ENCODE results near the gene OLFM1.
"Not testable (repeated sequence)": the region's sequence is repeated elsewhere in the genome, so short reads cannot be mapped to it uniquely, and the experiment has no call there.

The OLFM1 gene

DNA sequence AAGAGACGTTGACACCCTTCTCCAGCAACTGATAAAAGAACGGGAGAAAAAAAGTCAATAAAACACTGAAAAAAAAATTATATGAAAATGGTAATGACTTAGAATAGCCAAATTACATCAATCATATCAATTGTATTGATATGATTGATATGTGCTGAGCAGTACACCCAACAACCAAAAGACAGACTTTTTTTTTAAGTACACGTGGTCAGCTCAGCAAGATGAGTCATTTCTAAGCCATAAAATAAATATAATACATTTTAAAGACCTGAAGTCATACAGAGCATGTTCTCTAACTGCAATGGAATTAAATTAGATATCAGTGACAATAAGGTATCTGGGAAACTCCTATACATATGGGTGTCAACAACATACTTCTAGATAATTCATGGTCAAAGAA is 30.9 kb upstream of the OLFM1 start:
- no peak for FAIRE-seq
- no peak for DNase-seq (ENCODE audit: extremely low spot score, insufficient read length, low read depth)

DNA sequence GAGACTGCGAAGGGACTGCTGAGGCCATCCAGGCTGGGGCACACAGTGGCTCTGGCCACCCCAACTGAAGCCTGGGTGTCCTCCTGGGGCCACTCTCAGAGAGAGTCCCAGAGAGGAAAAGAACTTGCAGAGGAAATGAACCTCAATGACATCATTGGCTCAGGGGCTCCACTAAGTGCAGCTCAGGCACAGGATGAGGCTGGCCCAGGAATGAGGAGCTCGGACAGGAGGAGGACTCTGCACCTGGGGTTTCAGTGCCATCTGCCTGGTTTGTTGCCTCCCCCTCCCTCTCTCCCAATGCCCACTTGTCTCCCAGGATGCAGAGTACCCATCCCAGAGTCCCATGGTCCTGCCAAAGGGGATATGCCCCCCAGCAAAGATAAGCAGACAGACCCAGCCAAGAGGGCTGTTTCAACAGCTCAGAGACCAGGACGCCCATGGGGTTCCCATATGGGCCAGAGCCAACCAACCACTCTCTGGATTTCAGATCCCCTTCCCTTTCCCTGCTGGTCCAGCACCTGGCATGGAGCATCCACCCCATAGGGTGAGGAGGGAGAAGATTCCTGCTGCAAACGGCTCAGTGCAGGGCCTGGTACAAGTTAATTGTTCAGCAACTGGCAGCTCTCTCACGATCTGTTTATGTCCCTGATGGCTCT is 26.9 kb upstream of the OLFM1 start:
- DNase-seq (ENCODE audit: extremely low spot score, insufficient read length, low read depth) (no peak), FAIRE-seq (no peak)

DNA sequence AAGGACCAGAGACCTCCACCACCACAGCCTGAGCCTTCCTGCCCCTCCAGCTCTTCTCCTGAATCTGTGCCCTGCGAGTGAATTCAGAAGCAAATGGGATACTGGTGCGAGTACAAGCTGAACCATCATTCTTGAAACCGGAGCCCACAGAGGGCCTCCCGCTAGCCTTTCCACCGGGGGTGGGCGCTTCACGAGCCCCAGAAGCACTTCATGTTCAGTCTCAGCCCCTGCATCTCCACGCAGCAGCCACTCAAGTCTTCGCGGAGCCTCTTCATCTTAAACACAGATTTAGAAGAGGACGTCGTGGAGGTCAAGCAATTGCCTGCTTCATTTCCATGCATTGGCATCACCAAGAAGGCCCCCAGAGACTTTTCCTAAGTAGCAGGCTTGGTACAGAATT is 26.0 kb upstream of the OLFM1 start:
- DNase-seq (ENCODE audit: extremely low spot score, insufficient read length, low read depth) (no peak), FAIRE-seq (no peak)

DNA sequence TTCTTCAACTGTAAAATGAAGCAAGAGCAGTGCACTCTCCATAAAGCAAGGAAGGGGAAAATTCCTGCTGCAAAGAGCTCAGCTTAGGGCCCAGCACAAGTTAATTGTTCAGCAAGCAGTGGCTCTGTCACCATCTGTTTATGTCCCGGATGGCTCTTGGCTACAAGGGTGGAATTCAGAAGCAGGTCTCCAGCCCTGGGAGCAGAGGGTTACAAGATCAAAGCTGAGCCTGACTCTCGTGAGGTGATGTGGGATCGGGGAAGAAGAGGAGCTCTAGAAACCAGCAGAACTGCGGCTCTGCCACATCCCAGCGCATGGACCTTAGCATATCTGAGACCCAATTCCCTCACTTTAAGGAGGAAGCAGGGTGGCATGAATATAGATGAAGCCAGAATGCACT is 25.2 kb upstream of the OLFM1 start:
- FAIRE-seq (no peak), DNase-seq (ENCODE audit: extremely low spot score, insufficient read length, low read depth) (no peak)

- not testable (repeated sequence) for FAIRE-seq
These were observed 24.0 kb upstream of the OLFM1 start for GRCh38 chr9:135063466-135063865.

GRCh38 chr9:135063888-135064287 is 23.6 kb upstream of the OLFM1 start:
- not testable (repeated sequence) for FAIRE-seq; DNase-seq (ENCODE audit: extremely low spot score, insufficient read length, low read depth)

More at GRCh38 chr9:135063466-135063865, 24.0 kb upstream of the OLFM1 start:
- not testable (repeated sequence) for DNase-seq (ENCODE audit: extremely low spot score, insufficient read length, low read depth)

GRCh38 chr9:135065151-135065550 is 22.3 kb upstream of the OLFM1 start:
- DNase-seq (ENCODE audit: extremely low spot score, insufficient read length, low read depth) (no peak), FAIRE-seq (no peak)

DNA sequence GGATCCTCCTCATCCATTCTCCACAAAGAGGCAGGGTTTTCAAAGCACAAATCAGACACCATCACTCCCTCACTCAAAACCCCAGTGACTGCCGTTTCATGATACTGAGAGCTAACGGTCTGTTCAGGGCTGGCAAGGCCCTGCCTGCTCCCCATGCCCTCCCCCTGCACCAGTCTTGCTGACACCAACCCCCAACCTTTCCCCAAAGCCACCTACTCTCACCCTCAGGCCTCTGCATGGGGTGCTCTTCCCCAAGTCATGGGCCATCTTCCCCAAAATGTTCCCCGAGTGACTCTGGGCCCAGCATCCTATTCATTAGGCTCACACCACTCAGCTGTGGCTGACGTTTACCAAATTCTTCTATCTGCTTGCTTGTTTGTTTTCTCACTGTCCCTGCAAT is 21.7 kb upstream of the OLFM1 start:
- DNase-seq (ENCODE audit: extremely low spot score, insufficient read length, low read depth) (no peak), FAIRE-seq (no peak)

DNA sequence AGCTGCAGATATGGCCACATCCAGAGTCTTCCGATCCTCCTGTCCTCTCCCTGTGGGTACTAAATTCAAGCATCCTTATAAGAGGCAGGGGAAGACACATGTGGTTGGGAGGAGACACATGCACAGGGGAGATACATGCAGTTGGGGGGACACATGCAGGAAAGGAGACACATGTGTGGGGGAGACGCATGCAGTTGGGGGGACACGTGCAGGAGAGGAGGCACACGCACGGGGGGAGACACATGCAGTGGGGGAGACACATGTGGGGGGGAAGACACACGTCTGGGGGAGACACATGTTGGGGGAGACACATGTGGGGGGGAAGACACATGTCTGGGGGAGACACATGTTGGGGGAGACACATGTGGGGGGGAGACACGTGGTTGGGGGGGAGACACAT is 21.2 kb upstream of the OLFM1 start:
- DNase-seq (ENCODE audit: extremely low spot score, insufficient read length, low read depth) (no peak), FAIRE-seq (no peak)

- no peak for FAIRE-seq
- no peak for DNase-seq (ENCODE audit: extremely low spot score, insufficient read length, low read depth)
These were observed 20.3 kb upstream of the OLFM1 start for GRCh38 chr9:135067096-135067710.

DNA sequence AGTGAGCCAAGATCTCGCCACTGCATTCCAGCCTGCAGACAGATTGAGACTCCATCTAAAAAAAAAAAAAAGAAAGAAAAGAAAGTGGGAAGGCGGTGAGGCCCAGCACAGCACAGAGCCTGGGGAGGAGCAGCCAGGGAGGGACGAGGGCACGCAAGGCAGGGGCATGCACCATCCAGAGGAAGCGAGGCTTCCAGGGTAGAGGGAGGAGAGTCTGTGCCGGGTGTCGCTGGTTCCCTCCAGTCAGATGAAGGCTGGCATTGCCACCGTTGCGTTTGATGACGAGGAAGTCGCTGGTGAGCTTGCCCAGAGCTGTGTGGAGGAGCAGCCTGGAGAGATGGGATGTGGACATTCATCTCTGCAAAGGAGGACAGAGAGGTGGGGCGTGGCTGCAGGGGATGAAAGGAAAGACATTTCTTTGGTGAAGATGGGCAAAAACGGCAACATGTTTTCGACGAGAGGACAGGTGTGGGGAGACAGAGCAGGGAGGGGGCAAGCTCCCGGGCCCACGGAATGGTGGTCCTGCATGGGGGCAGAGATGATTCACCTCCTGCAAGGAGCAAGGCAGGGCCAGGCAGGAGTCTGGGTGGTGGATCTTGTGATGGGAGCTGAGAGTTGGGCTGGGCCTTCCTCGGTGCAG is 18.6 kb upstream of the OLFM1 start:
- no peak for FAIRE-seq
- DNase-seq (ENCODE audit: extremely low spot score, insufficient read length, low read depth), result no peak

GRCh38 chr9:135069558-135070197 is 17.8 kb upstream of the OLFM1 start:
- no peak for FAIRE-seq
- DNase-seq (ENCODE audit: extremely low spot score, insufficient read length, low read depth), result no peak

DNA sequence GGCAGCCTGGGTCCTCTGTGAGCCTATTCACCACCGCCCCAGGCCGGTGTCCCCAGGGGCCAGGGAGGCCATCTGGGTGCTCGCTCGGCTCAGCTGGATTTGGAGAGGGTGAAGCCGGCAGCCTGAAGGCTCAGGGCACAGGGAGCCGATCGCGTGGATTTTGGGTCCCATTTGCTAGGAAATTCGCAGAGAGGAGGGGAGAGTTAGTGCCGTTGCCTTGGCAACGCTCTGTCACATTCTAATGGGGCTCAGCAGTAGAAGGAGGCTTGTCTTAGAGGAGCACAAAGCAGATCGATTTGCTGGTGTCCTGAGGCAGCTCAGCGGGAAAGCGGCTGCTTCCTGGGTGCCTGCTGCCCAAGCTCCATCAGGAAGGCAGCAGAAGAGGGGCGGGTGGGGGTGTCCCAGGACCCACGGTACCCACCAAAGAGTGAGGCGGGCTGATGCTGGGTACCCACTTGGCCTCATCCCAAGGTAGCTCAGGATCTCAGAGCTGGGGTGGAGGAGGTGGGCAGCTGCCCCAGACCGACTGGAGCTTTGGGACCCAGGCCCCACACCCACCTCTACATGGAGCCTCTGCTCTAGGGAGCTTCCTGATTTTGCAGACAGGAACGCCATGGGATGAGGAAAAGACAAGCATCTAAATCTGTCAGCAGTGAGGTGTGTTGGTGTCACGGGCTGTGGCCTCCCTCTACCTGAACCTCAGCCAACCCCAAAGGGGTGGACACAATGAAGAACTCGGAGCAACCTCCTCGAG is 17.1 kb upstream of the OLFM1 start:
- DNase-seq (ENCODE audit: extremely low spot score, insufficient read length, low read depth) (no peak), FAIRE-seq (no peak)

GRCh38 chr9:135070964-135071735 is 16.3 kb upstream of the OLFM1 start:
- no peak for DNase-seq (ENCODE audit: extremely low spot score, insufficient read length, low read depth)
- no peak for FAIRE-seq

DNA sequence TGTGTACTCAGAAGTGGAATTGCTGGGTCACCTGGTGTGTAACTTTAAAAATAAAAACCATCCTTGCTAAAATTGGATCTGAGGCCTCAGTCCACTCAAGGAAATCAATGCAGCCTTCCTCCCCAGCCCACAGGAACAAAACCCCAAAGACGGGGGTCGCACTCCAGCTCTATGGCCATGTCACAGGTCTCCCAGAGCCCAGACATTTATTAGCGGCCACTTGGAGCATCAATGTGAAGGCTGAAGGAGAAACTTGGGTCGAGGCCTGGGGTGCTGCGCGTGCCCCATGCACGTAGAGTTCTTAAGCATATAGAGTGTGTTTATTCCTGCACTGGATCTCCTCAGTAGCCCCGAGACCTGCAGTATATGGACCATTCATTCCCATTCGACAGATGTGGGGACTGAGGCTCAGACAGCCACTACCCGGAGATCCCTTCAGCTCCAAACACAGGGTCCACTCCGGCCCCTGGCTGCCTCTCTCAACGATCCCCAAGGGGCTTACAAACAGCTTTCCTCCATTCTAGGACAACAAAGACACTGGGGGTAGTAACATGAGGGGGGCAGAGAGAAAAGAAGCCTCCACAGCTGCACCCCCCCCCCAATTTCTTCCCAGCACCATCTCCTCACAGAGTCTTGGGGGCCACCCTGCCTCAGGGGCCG is 14.3 kb upstream of the OLFM1 start:
- no peak for DNase-seq (ENCODE audit: extremely low spot score, insufficient read length, low read depth)
- no peak for FAIRE-seq

GRCh38 chr9:135073741-135074305 is 13.6 kb upstream of the OLFM1 start:
- DNase-seq (ENCODE audit: extremely low spot score, insufficient read length, low read depth), result no peak
- FAIRE-seq, result no peak

DNA sequence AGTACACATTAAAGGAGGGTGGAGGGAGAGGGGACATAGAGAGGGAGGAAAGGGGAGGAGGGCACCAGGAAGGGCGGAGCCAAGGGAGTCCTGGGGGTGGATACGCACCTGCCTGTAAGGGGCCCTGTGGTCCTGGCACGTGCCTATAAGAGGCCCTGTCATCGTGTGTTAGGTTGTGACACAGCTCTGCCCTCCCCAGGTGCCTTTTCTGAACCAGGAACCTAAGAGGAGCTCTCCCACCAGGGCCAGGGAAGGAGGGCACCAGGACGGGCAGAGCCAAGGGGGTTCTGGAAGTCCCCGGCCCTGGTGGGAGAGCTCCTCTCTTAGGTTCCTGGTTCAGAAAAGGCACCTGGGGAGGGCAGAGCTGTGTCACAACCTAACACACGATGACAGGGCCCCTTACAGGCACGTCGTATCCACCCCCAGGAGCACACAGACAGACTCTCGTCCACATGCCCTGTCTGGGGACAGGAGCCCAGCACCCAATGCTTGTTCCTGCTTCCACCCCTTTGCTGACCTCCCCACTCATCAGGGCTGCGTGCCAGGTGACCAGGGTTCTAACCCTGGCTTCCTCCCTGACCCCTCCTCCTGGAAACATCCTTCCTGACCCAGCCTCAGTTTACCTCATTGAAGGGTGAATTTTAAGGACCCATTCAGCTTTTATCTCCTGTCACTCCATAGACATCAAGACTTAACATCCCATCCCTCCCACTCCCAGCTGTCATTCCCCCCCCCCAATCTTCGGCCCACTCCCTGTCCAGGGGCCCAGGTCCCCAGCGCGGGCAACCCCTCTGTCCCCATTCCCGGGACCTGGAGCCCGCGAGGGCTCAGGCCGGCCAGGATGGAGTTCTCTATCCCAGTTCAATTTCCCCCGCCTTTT is 12.9 kb upstream of the OLFM1 start:
- DNase-seq (ENCODE audit: extremely low spot score, insufficient read length, low read depth) (no peak), FAIRE-seq (no peak)
